ENCODE results near the gene SERGEF. TPM values are rescaled to one million over a fixed set of nuclear protein-coding genes. Genes with fewer than 3 reads are reported as not detected.
A peak's percentile ranks its signal among the peaks of the same experiment; 100 is the strongest.

The SERGEF gene
- total and polyA plus RNA-seq, 2 experiments from 2014 or later, result 18.3 to 23.2 TPM

- H3K4me2 ChIP-seq (ENCODE audit: unreplicated experiment), result no peak overlapping the region
- TF ChIP-seq EZH2 (IDR thresholded peaks at IDR 0.05; ENCODE audit: insufficient read depth, poor library complexity, severe bottlenecking), result no peak
- no peak for TF ChIP-seq EZH2phosphoT487 (IDR thresholded peaks at IDR 0.05; ENCODE audit: insufficient read depth, low read depth)
- no peaks in the 10 kb centered on the region for H3K9me2 ChIP-seq (ENCODE audit: insufficient read depth)
- no peak for DNase-seq
- no peaks in the 10 kb centered on the region for H3K9me3 ChIP-seq (ENCODE audit: low read depth)
- H4K20me1 ChIP-seq (ENCODE audit: insufficient read depth), result no peaks in the 10 kb centered on the region
- H3K79me2 ChIP-seq (ENCODE audit: insufficient read depth), result no peaks in the 10 kb centered on the region
- no peak overlapping the region for H3K4me3 ChIP-seq
- no peak overlapping the region for H3K9ac ChIP-seq
- H3K27ac ChIP-seq, result no peak overlapping the region
- WGBS, 2 experiments (ENCODE audit: low coverage in 1 of 2, low lambda C conversion rate in 2 of 2, missing lambda C conversion rate in 2 of 2), result 80 to 96% methylated on average over 1 of the region's 1 CpG
- H3K27me3 ChIP-seq (replicated peaks; ENCODE audit: insufficient read depth), result no peaks in the 10 kb centered on the region
- H2AFZ ChIP-seq, result no peak overlapping the region
- peaks cover 18% of the 10 kb centered on the region for H3K4me1 ChIP-seq (ENCODE audit: insufficient read depth)
- peaks cover 29% of the 10 kb centered on the region for H3F3A ChIP-seq (ENCODE audit: insufficient read depth)
- in situ Hi-C loops (cut with MboI), result no loop called here
- no peaks in the 10 kb centered on the region for H3K36me3 ChIP-seq (ENCODE audit: low read depth)
Observed at GRCh38 chr11:17987826-17988225, 25.0 kb downstream of the SERGEF start.

- H3K27ac ChIP-seq, result peak overlapping the region; percentile 73
- H3K9me2 ChIP-seq (ENCODE audit: insufficient read depth), result no peaks in the 10 kb centered on the region
- no peaks in the 10 kb centered on the region for H3K27me3 ChIP-seq (replicated peaks; ENCODE audit: insufficient read depth)
- no peaks in the 10 kb centered on the region for H3K9me3 ChIP-seq (ENCODE audit: low read depth)
- H3K36me3 ChIP-seq (ENCODE audit: low read depth), result no peaks in the 10 kb centered on the region
- no peak overlapping the region; the same call in 1 of the 2 replicates for H3K9ac ChIP-seq
- no peak overlapping the region for H2AFZ ChIP-seq
- peak overlapping the region; percentile 20 for H3K4me2 ChIP-seq (ENCODE audit: unreplicated experiment)
- WGBS, 2 experiments (ENCODE audit: low coverage in 1 of 2, low lambda C conversion rate in 2 of 2, missing lambda C conversion rate in 2 of 2), result 38 to 57% methylated on average over 1 of the region's 1 CpG
- no peaks in the 10 kb centered on the region for H3K79me2 ChIP-seq (ENCODE audit: insufficient read depth)
- peaks cover 18% of the 10 kb centered on the region for H3K4me1 ChIP-seq (ENCODE audit: insufficient read depth)
- H3K4me3 ChIP-seq, result no peak overlapping the region
- no peak for TF ChIP-seq EZH2 (IDR thresholded peaks at IDR 0.05; ENCODE audit: insufficient read depth, poor library complexity, severe bottlenecking)
- TF ChIP-seq EZH2phosphoT487 (IDR thresholded peaks at IDR 0.05; ENCODE audit: insufficient read depth, low read depth), result no peak
- DNase-seq, result peak; percentile 18
- H3F3A ChIP-seq (ENCODE audit: insufficient read depth), result peaks cover 29% of the 10 kb centered on the region
- in situ Hi-C loops (cut with MboI), result no loop called here
- H4K20me1 ChIP-seq (ENCODE audit: insufficient read depth), result no peaks in the 10 kb centered on the region
Observed at GRCh38 chr11:17986711-17987220, 26.1 kb downstream of the SERGEF start.

GRCh38 chr11:17986007-17986710 is 26.7 kb downstream of the SERGEF start:
- peak overlapping the region; percentile 9 for H2AFZ ChIP-seq
- DNase-seq, result peak; percentile 94

GRCh38 chr11:17985517-17985916 is 27.3 kb downstream of the SERGEF start:
- DNase-seq, result peak; percentile 55

More at GRCh38 chr11:17986007-17986710, 26.7 kb downstream of the SERGEF start:
- Histone ChIP-seq H4K20me1 (ENCODE audit: insufficient read depth) (no peaks in the 10 kb centered on the region), H3K4me3 (no peak overlapping the region), H3K27me3 (replicated peaks; ENCODE audit: insufficient read depth) (no peaks in the 10 kb centered on the region), H3K4me2 (ENCODE audit: unreplicated experiment) (peak overlapping the region; percentile 20), H3F3A (ENCODE audit: insufficient read depth) (peaks cover 29% of the 10 kb centered on the region), H3K27ac (peak overlapping the region; percentile 73), H3K4me1 (ENCODE audit: insufficient read depth) (peaks cover 18% of the 10 kb centered on the region), H3K9me3 (ENCODE audit: low read depth) (no peaks in the 10 kb centered on the region), H3K79me2 (ENCODE audit: insufficient read depth) (no peaks in the 10 kb centered on the region), H3K36me3 (ENCODE audit: low read depth) (no peaks in the 10 kb centered on the region), H3K9me2 (ENCODE audit: insufficient read depth) (no peaks in the 10 kb centered on the region), H3K9ac (peak overlapping the region; percentile 47)
- TF ChIP-seq EZH2 (IDR thresholded peaks at IDR 0.05; ENCODE audit: insufficient read depth, poor library complexity, severe bottlenecking) (no peak), EZH2phosphoT487 (IDR thresholded peaks at IDR 0.05; ENCODE audit: insufficient read depth, low read depth) (no peak)
- WGBS, 2 experiments (ENCODE audit: low coverage in 1 of 2, low lambda C conversion rate in 2 of 2, missing lambda C conversion rate in 2 of 2), result 2 to 3% methylated on average over 7 of the region's 7 CpGs
- in situ Hi-C loops (cut with MboI), result no loop called here

More at GRCh38 chr11:17985517-17985916, 27.3 kb downstream of the SERGEF start:
- H3K4me3 ChIP-seq, result no peak overlapping the region
- peaks cover 29% of the 10 kb centered on the region for H3F3A ChIP-seq (ENCODE audit: insufficient read depth)
- no peaks in the 10 kb centered on the region for H3K27me3 ChIP-seq (replicated peaks; ENCODE audit: insufficient read depth)
- no peaks in the 10 kb centered on the region for H3K36me3 ChIP-seq (ENCODE audit: low read depth)
- no peaks in the 10 kb centered on the region for H3K9me2 ChIP-seq (ENCODE audit: insufficient read depth)
- peak overlapping the region; percentile 18 for H3K4me2 ChIP-seq (ENCODE audit: unreplicated experiment)
- H2AFZ ChIP-seq, result peak overlapping the region; percentile 9; the same call in 1 of the 2 replicates
- H3K9ac ChIP-seq, result peak overlapping the region; percentile 47
- no peaks in the 10 kb centered on the region for H4K20me1 ChIP-seq (ENCODE audit: insufficient read depth)
- peaks cover 18% of the 10 kb centered on the region for H3K4me1 ChIP-seq (ENCODE audit: insufficient read depth)
- peak overlapping the region; percentile 73 for H3K27ac ChIP-seq
- no peaks in the 10 kb centered on the region for H3K79me2 ChIP-seq (ENCODE audit: insufficient read depth)
- H3K9me3 ChIP-seq (ENCODE audit: low read depth), result no peaks in the 10 kb centered on the region
- in situ Hi-C loops (cut with MboI), result no loop called here
- 77 to 85% methylated on average over 1 of the region's 1 CpG for WGBS, 2 experiments (ENCODE audit: low coverage in 1 of 2, low lambda C conversion rate in 2 of 2, missing lambda C conversion rate in 2 of 2)
- TF ChIP-seq EZH2 (IDR thresholded peaks at IDR 0.05; ENCODE audit: insufficient read depth, poor library complexity, severe bottlenecking), result no peak
- no peak for TF ChIP-seq EZH2phosphoT487 (IDR thresholded peaks at IDR 0.05; ENCODE audit: insufficient read depth, low read depth)
